Measurements from ENCODE around the gene BCL2A1. TPM values are rescaled to one million over a fixed set of nuclear protein-coding genes. Genes with fewer than 3 reads are reported as not detected.
"Not testable (repeated sequence)": the region's sequence is repeated elsewhere in the genome, so short reads cannot be mapped to it uniquely, and the experiment has no call there.

Gene BCL2A1
- total RNA-seq, 1 donor from 2014 or later: 111 TPM

GRCh38 chr15:79919749-79920511 lies 51.1 kb downstream of the BCL2A1 start:
- intact Hi-C loops (cut with micrococcal nuclease): no loop called here
- DNase-seq: no peak
- Mint-ChIP-seq H3K27ac (no peak overlapping the region), H3K27me3 (no peaks in the 10 kb centered on the region), H3K4me1 (peaks cover 18% of the 10 kb centered on the region), H3K9me3 (peaks cover 31% of the 10 kb centered on the region), H3K4me3 (no peak overlapping the region), H3K36me3 (ENCODE audit: low read depth) (peaks cover 78% of the 10 kb centered on the region)

- intact Hi-C loops (cut with micrococcal nuclease): no loop called here
- H3K9me3 Mint-ChIP-seq: peaks cover 35% of the 10 kb centered on the region
- no peaks in the 10 kb centered on the region for H3K27me3 Mint-ChIP-seq
- peaks cover 85% of the 10 kb centered on the region for H3K36me3 Mint-ChIP-seq (ENCODE audit: low read depth)
- DNase-seq: no peak
- no peak overlapping the region for H3K4me3 Mint-ChIP-seq
- no peak overlapping the region for H3K27ac Mint-ChIP-seq
- H3K4me1 Mint-ChIP-seq: peaks cover 18% of the 10 kb centered on the region
Measured at GRCh38 chr15:79919090-79919748, 51.8 kb downstream of the BCL2A1 start.

GRCh38 chr15:79918278-79918677 lies 52.7 kb downstream of the BCL2A1 start:
- H3K4me3 Mint-ChIP-seq: no peak overlapping the region
- H3K27me3 Mint-ChIP-seq: no peaks in the 10 kb centered on the region
- no peak overlapping the region for H3K27ac Mint-ChIP-seq
- no peak for DNase-seq
- peaks cover 15% of the 10 kb centered on the region for H3K4me1 Mint-ChIP-seq
- intact Hi-C loops (cut with micrococcal nuclease): loop anchor here (1.0 kb wide), 1 partner anchor 9 kb away; no protein-coding TSS in a partner anchor
- peaks cover 92% of the 10 kb centered on the region for H3K36me3 Mint-ChIP-seq (ENCODE audit: low read depth)
- H3K9me3 Mint-ChIP-seq: peaks cover 39% of the 10 kb centered on the region

GRCh38 chr15:79916502-79917132 lies 54.4 kb downstream of the BCL2A1 start:
- Mint-ChIP-seq H3K27ac (no peak overlapping the region), H3K4me1 (peaks cover 7% of the 10 kb centered on the region), H3K9me3 (peaks cover 31% of the 10 kb centered on the region), H3K27me3 (no peaks in the 10 kb centered on the region), H3K36me3 (ENCODE audit: low read depth) (peaks cover 95% of the 10 kb centered on the region), H3K4me3 (no peak overlapping the region)
- intact Hi-C loops (cut with micrococcal nuclease): no loop called here
- DNase-seq: no peak

- intact Hi-C loops (cut with micrococcal nuclease); H3K27me3 Mint-ChIP-seq; H3K4me3 Mint-ChIP-seq; H3K4me1 Mint-ChIP-seq; DNase-seq; H3K27ac Mint-ChIP-seq: not testable (repeated sequence)
- Mint-ChIP-seq H3K36me3 (ENCODE audit: low read depth) (peaks cover 92% of the 10 kb centered on the region), H3K9me3 (peaks cover 28% of the 10 kb centered on the region)
Measured at GRCh38 chr15:79915776-79916501, 55.1 kb downstream of the BCL2A1 start.

- Mint-ChIP-seq H3K4me1 (peaks cover 13% of the 10 kb centered on the region), H3K9me3 (peaks cover 39% of the 10 kb centered on the region), H3K36me3 (ENCODE audit: low read depth) (peaks cover 93% of the 10 kb centered on the region), H3K4me3 (no peak overlapping the region), H3K27me3 (no peaks in the 10 kb centered on the region), H3K27ac (no peak overlapping the region)
- intact Hi-C loops (cut with micrococcal nuclease): no loop called here
- no peak for DNase-seq
Measured at GRCh38 chr15:79914728-79915127, 56.3 kb downstream of the BCL2A1 start.

Other genes with a start within 250 kb of the BCL2A1 start
- gene MTHFS, start 74.2 kb downstream of the BCL2A1 start, total RNA-seq: 34.5 and 35.3 TPM in 2 replicates
- 40.4 and 43.5 TPM in 2 replicates for gene ZFAND6, start 88.5 kb upstream of the BCL2A1 start, total RNA-seq
- gene FAH, start 181.8 kb upstream of the BCL2A1 start, total RNA-seq: 81.7 and 90.5 TPM in 2 replicates

Measured in activated CD4-positive, alpha-beta T cell treated with anti-CD3 and anti-CD28 coated beads, Interleukin-2, amount 10 ng/mL, durations not matched to agents 24 days and 14 days (primary cell).